ENCODE data around the gene RELT.

DNA sequence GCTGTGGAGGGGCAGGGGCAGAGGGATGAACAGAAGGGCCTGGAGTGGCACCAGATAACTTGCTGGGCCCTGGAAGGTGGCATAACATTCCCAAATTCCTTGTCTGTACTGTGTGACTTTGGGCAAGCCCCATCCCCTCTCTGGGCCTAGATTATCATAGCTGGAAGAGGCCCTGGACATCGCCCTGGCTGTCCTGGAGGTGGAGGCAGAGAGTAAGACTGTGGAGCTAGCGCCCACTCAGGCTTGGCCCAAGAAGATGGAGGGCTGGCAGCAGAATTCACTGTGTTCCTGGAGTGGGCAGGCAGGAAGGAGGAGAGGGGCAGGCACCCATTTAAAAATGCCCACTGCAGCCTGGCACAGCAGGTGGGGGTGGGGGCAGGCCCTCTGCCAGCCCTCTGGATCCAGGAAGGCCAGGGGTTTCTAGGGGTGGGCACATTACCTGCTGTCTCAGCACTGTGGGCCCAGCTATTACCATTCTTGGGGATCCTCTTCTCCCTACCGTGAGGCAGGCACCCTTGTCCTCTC, 45.6 kb upstream of the RELT start:
- TF ChIP-seq, protein P1, sequence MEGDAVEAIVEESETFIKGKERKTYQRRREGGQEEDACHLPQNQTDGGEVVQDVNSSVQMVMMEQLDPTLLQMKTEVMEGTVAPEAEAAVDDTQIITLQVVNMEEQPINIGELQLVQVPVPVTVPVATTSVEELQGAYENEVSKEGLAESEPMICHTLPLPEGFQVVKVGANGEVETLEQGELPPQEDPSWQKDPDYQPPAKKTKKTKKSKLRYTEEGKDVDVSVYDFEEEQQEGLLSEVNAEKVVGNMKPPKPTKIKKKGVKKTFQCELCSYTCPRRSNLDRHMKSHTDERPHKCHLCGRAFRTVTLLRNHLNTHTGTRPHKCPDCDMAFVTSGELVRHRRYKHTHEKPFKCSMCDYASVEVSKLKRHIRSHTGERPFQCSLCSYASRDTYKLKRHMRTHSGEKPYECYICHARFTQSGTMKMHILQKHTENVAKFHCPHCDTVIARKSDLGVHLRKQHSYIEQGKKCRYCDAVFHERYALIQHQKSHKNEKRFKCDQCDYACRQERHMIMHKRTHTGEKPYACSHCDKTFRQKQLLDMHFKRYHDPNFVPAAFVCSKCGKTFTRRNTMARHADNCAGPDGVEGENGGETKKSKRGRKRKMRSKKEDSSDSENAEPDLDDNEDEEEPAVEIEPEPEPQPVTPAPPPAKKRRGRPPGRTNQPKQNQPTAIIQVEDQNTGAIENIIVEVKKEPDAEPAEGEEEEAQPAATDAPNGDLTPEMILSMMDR (IDR thresholded peaks at IDR 0.05) = no peak
- TF ChIP-seq POLR2A (IDR thresholded peaks at IDR 0.05) = no peak
- no peak for TF ChIP-seq EP300 (IDR thresholded peaks at IDR 0.05)

Measured in ovary (tissue), 3 donors.